Activated CD8-positive, alpha-beta memory T cell treated with anti-CD3 and anti-CD28 coated beads, Interleukin-2, amount 50 U/mL, for 24 hours (primary cell): ENCODE results near the gene FABP2.
"Not testable (repeated sequence)": the region's sequence is repeated elsewhere in the genome, so short reads cannot be mapped to it uniquely, and the experiment has no call there.

ENCODE experiments used
- DNase-seq: peaks from one replicate; pipeline ENCODE4 v3.0.0-alpha.2; 2020; ENCODE audit errors: extremely low read depth

FABP2 gene

DNA sequence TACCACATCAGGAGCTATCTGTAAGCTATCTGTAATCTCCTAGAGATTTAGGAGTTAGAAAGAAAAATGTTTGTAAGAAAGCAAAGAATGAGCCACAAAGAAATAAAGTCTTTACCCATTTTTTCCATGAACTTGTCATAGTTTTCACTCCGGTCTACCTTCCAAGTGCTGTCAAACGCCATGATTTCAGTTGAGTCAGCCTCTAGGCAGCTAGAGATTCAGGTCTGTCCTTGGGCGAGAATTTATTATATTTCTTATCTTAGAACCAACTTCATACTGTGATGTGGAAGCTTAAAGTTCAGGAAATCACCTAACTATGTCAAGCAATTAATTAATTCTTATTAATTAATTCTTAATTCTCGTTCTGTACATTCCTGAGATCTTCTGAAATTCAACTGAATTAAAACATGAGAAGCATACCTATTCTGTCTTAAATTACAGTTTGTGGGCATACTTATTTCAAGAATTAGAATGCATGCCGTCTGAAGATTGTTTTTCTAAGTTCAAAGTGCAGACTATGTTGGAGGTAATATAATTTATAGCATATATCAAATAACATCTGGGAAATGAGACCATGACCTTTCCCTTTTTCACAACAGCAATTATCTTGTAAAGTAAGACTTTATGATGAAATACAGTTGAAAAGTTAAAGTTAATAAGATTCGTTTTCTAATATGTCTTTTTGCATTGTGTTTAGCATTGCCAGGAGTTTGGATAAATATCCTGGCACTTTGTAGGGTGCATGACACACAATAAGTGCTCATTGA lies at the start of gene FABP2:
TSS of gene FABP2 (minus strand) at position 218 of the 767 bp plus-strand sequence. CDS start at position 182, 36 bp downstream.
- no peak for DNase-seq

DNA sequence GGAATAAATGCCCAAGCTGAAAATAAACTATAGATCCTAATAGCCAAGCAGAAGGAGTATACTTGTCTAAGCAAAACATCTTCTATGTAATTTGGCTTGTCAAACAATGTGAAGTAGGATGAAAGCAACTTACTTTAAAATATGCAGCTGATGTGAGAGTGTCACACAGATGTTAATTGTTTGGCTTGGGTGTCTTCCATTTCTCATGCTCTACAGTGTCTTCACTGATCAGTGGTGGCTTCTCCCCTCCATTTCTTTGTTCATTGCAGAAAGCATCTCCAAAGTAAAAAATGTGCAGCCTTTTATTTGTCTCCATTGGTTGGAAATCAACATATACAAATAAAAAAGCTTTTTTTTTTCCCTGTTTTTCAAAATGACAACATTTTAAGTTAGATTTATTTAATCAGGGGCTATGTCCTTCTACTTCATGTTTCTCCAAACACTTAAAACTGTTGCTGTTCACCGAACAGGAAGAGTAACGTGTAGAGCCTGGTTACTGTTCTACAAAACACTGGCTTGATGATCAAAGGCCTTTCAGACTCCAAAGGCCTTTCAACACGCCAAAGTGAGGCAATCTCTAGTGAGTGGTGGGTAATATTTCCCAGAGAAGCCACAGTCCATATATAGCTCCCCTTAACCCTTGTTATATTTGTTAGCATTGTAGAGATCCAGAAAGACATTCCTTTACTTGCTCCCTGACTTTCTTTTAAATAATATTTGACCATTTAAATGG lies 49.2 kb upstream of the FABP2 start:
- not testable (repeated sequence) for DNase-seq

DNA sequence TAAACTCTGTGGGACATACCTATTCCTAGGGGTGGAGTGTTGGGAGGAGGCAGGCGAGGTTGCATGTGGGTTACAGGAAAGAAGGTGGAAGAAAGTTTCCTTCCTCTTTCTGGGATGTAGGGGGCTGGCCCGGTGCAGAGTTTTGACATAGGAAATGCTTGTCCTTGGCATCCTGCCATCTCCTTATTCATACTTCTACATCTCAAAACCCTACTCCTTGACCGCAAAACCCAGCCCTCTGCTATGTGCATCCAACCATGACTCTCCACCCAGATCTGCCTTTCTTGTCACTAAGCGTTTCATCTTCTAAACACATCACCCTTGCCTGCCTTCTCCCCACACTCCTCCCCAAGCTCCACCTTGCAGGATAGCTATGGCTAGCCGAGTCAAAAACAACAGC lies 48.5 kb upstream of the FABP2 start:
- DNase-seq, result peak; percentile 10

DNA sequence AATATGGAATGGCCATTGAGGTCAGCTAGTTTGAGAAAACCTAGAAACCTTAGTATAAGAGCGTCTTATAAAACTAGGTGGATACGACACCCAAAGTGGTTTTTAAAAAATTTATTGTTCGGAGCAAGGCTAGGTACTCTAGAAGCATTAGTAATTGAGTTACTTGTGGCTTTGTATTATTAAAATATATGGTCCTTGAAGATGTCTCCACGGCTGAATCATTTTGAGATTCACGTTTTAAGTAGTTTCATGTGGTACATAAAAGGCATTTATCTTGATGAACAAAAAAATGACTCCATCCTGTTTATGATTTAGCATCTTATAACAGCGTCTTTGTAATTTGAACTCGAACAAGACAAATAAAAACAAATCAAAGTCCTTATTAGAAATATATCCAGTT lies 44.9 kb upstream of the FABP2 start:
- DNase-seq, result not testable (repeated sequence)

DNA sequence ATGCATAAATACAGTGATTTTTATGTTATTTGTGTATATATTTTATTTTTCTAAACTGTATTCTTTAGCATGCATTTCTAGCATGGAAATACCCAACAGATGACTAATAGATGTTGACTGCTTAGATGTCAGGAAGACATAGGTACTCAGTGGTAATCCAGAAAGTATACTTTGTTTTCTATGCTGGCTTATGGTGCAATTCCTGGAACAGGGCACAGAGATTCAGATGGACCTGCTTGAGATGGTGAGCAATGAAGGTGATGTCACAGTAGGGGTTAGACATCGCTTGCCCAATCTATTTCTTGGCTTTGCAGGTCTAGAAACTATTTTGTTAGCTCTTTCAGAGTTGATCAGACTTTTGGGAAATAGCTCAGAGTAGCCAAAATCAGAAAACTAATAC lies 42.3 kb upstream of the FABP2 start:
- DNase-seq, result not testable (repeated sequence)

DNA sequence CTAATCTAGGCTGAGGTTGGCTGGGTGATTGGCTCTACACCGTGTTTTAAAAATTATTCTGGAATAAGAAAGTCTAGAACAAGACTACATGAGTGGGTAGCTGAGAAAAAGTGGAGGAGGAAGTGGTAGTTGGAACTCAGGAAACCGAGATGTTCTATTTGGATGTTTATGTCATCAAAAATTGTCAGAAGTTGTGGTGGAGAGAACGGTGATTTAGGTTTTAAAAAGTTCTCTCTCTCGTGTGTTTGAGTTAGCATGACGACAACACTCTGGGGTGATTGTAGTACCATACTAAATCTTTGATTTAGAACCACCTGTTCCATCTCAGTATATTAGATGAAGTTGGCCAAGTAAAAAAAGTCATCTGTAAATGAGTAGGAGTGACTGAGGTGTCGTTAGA lies 41.4 kb upstream of the FABP2 start:
- DNase-seq, result not testable (repeated sequence)

DNA sequence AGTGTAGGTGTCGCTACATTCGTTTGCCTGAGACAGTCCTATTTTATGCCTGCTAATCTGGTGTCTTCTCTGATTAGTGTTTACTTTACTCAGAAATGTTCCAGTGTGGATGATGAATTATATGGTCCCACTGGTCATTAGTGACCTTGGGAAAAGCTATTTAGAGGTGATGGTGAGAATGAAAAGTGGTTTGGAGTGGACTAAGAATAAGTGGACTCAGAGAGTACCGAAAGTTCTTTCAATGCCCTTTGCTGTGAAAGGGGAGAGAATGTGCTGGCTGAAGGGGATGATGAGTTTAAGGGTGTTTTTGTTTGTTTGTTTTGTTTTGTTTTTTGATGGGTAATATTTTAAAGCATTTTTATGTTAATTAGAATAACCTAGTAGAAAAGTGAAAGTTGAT lies 40.5 kb upstream of the FABP2 start:
- not testable (repeated sequence) for DNase-seq

DNA sequence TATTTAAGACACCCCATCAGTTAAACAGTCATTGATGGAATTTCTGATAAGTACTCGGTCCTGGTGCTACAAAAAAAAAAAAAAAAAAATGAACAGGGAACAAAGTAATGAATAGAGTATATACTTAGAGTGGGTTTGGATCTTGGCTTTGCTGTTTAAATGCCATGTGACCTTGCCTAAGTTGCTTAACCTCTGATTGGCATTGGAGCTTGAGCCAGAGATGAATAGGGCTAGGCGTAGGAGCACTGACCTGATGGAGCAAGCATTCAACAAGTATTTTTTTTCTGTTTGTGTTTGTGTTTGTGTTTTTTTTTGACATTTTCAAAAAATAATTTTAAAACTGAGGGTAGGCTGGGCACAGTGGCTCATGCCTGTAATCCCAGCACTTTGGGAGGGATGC lies 37.9 kb upstream of the FABP2 start:
- not testable (repeated sequence) for DNase-seq

DNA sequence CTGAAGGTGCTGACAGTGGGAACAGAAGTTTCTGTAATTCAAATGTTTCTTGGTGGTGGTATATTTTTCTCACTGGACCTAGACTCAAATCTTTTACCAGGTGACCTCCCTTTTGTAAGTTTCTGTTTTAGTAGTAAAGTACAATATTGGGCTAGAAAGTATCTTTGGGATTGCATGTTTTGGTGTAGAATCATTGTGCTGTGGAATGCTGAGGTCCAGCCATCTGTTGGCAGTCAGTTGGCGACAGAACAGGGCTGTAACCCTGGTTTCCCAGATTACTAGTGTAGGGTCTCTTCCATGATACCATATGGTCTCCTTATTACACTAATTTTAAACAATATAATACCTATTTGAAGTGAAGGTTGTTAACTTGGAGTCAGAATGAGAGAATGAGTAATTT lies 34.9 kb upstream of the FABP2 start:
- DNase-seq, result not testable (repeated sequence)

DNA sequence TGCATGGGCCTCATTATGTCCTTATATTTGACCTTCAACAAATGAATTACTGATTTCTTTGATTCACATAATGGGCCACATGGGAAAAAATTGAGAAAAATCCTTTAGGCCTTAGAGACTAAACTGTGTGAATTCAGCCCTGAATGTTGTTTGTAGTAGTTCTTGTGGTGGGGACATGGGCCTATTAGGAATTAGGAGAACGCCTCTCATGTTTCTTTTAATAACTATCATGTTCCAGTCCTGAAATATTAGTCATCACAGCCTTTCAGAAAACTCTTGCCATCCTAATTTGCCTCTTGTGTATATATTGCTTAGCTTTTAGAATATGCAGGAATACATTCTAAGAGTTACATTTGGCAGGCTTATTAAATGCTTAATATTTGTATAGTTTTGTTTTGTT lies 34.1 kb upstream of the FABP2 start:
- DNase-seq, result not testable (repeated sequence)

DNA sequence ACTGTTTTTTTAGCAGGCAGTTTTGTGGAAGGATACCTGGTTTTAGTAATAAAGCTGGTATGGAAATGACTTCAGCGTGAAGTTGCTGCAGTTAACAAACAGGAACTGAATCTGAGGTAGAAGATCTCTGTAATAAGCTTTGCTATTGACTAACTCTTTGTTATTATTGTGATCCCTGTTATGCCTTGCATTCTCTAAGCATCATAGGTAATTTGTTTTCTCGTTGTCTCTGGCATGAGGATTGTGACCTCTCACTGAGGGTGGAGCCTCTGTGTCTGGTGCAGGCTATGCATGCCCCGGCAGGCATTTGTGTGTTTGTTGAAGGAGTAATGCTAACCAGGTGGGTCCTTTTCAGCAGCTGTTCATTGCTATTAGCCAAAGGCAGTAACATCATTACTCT lies 31.4 kb upstream of the FABP2 start:
- not testable (repeated sequence) for DNase-seq

DNA sequence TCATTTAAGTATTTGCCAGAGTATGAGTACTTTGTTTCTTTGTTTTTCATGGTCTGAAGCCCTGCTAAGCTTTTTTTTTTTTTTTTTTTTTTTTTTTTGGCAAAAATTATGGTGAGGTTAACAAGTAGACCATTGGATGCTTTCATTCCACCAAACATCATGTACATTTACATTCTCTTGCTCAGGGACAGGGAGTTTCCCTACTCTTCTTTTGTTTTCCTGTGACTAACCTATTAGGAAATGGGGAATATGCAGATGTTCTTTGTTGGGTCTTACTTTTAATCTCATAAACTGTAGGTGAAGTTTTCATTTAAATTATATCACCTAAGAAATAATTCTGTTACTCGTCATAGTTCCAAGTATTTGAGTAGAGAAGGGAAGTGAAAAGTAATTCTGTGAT lies 26.2 kb upstream of the FABP2 start:
- DNase-seq, result not testable (repeated sequence)

DNA sequence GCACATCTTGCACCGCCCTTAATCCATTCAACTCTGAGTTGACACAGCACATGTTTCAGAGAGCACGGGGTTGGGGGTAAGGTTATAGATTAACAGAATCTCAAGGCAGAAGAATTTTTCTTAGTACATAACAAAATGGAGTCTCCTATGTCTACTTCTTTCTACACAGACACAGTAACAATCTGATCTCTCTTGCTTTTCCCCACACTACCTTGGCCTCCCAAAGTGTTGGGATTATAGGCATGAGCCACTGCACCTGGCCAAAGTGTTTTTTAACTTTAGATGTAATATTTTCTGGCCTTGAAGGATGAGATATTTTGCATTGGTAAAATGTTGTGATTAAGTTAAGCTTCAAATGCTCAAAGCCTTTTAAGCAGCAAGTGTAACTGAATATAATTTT lies 21.4 kb upstream of the FABP2 start:
- not testable (repeated sequence) for DNase-seq

DNA sequence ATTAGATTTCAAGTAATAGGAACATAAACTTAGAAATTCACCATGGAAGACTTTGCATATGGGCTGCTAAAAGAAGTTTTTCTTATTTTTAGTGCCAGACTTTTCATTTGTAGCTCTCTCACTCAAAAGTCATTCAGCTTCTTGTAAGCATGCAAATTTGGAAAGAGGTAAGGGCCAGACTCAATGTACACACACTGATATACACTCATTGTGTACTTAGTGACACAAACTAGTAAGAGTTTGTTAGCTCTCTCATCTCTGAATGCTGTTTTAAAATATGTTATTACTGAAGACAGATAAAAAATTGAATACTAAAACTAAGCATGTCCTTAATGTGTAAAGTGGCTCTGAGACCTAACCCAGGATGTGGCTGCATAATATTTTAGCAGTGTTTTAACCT lies 18.0 kb upstream of the FABP2 start:
- DNase-seq, result not testable (repeated sequence)

DNA sequence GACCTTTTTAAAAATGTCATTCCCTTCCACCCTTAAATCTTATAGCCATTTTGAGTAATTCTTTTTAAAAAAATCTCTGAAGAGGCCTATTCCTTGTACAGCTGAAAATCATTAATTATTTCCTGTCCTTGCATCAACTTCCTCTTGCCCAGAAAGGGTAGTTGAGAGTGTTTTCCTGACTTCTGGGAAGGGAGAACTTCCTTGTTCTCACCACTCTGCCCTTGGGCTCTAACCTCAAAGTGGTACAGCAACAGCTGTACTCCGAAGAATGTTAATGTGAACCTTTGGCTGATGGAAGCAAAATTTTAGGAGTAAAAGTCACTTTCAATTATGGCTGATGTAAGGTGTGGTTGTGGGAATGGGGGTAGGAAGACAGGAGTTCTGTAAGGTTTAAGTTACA lies 15.1 kb upstream of the FABP2 start:
- no peak for DNase-seq

DNA sequence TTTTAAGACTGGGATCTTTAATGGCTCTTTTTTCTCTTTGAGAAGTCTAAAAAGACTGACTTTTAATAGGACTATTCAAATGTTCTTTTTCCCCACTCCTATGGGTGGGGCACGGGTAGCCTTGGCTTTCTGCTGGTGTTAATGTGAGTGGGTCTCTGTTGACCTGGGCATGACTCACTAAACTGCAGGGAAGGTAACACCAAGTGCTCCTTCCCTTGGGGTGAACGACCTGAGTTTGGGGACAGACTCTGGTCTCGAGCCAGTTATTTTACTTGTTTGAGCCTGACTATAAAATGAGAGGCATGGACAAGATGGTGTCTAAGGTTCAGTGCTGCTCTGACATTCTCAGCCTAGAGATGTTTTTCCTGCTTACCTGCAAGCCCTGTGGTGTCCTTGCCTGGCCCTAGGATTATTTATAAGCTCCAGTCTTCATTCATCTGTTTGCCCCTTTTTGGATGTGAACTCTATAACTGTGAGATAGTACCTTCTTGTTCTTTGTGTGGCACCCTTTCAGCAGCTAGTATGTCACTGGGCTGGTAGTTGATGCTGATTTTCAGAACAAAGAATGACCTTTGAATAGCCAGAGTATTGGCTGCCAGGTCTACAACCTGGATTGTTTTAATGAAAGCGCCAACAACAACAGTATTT lies 14.5 kb upstream of the FABP2 start:
- DNase-seq, result not testable (repeated sequence)

DNA sequence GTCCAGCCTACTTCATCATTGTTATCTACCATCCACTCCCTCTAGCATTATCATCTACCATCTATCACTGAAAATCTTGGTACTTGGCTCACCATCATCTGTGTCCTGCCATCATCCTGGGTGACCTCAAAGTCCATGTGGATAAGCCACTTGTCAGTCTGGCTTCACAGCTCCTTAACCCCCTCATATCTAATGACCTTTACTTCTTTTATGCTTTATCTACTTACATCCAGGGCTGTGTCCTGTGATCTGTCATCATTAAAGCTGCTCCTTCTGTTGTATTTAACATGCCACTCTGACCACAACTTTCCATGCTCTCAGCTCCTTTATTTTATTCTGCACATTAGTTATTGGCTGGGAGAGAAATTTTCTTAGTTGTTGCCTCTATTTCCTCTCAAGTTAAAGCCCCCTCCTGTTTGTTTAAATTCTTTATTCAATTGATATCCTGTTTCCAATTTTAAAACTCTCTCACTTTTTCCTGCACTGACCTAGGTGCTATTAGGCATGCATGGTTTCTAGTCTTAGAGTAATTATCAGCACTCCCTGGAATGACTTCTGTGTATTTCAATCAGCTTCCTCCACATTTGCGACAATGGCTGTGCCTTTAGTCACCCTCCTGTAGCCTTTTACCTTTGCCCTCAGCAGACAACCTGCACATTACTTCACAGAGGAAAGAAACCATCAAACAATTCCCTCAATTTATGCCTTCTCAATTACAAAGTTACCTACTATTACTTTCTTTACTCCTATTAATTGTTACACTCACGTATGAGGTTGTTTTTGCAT lies 8.1 kb upstream of the FABP2 start:
- no peak for DNase-seq

DNA sequence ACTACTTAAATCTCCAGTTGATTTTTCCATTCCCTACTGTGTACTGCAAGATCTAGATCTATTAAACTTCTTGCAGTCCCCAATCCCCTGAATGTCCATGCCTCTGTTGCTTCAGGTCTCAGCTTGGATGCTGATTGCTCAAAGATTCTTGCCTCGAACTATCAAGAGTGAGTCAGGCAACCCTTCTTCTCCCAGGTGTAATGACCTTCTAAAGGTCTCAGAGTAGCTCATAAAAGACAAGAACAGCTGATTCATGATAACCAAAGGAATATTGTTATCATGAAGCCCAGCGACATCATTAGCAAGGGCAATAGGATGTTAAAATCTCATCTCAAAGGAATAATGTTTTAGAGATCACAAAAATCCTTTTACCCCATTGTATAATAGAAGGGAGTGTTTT lies 6.8 kb upstream of the FABP2 start:
- no peak for DNase-seq

DNA sequence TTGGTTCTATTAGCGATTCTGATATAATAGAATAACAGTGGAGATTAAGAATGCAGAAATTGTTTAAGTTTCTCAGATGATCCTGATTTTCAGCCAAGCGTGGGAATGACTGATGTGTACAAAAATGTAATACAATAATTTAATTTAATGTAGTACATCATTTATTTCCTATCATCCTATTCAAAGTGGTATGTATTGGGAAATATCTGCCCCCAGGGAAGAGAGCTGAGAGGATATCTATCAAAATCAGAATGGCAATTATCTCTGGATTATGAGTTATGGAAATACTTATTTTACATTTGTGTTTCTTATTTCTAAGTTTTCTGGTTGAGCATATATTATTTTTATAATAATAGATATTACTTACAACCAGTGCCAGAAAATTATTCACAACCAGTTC lies 3.9 kb downstream of the FABP2 start:
- DNase-seq, result no peak

DNA sequence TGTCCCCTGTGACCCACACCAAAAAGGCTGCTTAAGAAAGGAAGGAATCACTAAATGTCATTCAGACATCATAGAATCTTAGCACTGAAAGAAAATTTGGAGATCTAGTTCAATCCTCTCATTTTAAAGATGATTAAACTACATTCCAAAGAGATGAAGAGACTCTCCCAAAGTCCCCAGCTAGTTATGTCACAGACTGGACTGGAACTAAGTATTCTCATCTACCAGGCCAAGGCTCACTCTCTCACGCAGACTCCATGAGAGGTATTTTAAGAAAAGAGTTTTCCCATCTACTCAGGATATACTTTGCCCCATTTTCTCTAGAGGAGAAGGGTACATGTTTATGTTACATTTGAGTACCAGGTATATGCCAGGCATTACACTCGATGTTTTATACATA lies 6.9 kb downstream of the FABP2 start:
- no peak for DNase-seq

DNA sequence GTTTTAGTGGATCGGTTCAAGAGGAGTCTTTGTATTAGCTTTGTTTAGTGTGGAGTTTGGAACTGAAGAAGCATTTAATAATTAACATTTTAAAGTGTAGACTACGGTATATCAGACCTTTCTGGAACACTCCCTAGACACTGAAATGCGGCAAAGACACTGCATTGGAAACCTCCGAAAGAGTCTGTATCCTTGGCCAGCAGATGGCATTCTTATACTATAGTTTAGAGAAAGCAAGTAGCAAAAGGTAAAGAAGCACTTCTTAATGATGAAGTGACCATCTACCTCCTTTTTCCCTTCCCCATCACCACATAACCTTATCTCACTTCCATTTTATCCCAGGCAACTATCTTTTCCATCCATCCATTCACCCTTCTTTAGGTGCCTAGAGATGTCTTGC lies 7.6 kb downstream of the FABP2 start:
- no peak for DNase-seq

DNA sequence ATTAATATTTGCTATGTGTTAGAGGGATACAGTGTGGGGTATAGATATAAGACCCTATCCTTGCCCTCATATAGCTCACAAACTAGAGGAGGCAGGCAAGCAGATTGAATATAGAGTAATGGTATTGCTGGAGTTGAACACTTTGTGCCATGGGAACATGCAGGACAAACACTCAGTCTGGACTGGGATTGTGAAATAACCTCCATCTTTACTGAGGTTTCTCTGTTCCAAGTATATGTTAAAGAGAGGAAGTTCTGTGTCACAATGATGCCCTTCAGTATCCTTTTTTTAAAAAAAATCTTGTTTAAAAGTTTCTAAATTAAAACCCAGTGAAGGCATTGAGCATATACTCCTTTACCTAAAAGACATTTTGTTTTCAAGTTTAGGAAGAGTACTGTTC lies 8.7 kb downstream of the FABP2 start:
- no peak for DNase-seq
